NCI-H2081 treated with DMSO at 0.1 percent for 48 hours (cell line): ENCODE data around the gene GHRH.

Experiments used
- DNase-seq: peaks from one replicate; lab custom pipeline; 2025; lab: John Stamatoyannopoulos, UW

GHRH gene

DNA sequence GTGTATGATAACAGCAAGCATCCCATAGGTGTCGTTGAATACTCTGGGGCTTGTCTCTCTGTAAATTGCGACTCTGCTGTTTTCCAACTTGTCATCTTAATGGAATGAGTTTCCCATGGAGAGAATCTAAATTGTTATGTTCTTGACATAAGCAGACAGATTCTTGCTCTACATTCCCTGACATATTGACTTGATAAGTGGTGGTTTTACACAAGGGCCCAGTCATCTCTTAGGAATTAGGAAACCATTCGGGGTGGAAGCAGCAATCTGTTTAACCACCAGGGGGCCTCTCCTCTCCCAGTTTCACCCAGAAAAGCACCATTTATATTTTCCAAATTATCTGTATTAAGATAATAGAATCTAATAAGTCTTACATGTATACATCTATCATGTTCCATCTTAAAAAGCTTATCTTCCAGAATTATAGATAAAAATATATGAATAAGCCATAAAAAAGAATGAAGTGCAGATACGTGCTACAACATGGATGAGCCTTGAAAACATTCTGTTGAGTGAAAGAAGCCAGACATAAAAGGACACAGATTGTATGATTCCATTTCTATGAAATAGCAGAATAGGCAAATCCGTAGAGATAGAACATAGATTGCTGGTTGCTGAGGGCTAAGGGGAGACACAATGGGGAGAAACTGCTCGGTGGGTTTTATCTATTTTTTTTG, 59.2 kb downstream of the GHRH start:
- no peak for DNase-seq

- no peak for DNase-seq
Measured at GRCh38 chr20:37201827-37202162, 59.8 kb downstream of the GHRH start.
